22Rv1 (cell line): ENCODE data around the gene PLA2G2E.

Experiments
- CTCF ChIP-seq: fragments of 450-650 bp; IDR thresholded peaks from 2 replicates; pipeline ENCODE4 v1.5.1; 2017; ENCODE audit warnings: mild to moderate bottlenecking
- ZFX ChIP-seq: fragments of 450-650 bp; IDR thresholded peaks from 2 replicates; pipeline ENCODE4 v1.6.1; 2017; ENCODE audit warnings: antibody characterized with exemption, borderline replicate concordance

GRCh38 chr1:19910650-19911049, 12.8 kb downstream of the PLA2G2E start:
- TF ChIP-seq CTCF (no peak), ZFX (no peak)
